Liver (tissue), 9 donors: Measurements from ENCODE around the gene EXOC3L2. TPM values are rescaled to one million over a fixed set of nuclear protein-coding genes. Genes with fewer than 3 reads are reported as not detected.

Source experiments
- DNase-seq: peaks from one replicate; pipeline ENCODE4 v3.0.0-alpha.2; 2017; ENCODE audit warnings: low spot score
- H3K27ac ChIP-seq, 2 donors: one replicate each; pipeline ENCODE4 v1.7.0; 2013; ENCODE audit warnings: inconsistent platforms in 2 of 2, low read length in 2 of 2, control low read depth in 1 of 2, low read depth in 1 of 2, mild to moderate bottlenecking in 1 of 2
- H3K27me3 ChIP-seq, 4 donors: one replicate each; pipeline versions ENCODE4 v1.6.1 to v1.7.0; 2013; ENCODE audit warnings: low read length in 3 of 4, inconsistent platforms in 1 of 4, mild to moderate bottlenecking in 1 of 4, moderate library complexity in 1 of 4; ENCODE audit not compliant: control insufficient read depth in 4 of 4, insufficient read depth in 4 of 4
- H3K36me3 ChIP-seq, 4 donors: one replicate each; pipeline versions ENCODE4 v1.6.1 to v1.7.0; 2013; ENCODE audit warnings: low read length in 3 of 4, mild to moderate bottlenecking in 3 of 4, low read depth in 1 of 4, moderate library complexity in 1 of 4; ENCODE audit not compliant: control insufficient read depth in 4 of 4, insufficient read depth in 3 of 4
- H3K4me1 ChIP-seq, 4 donors: one replicate each; pipeline versions ENCODE4 v1.6.1 to v1.7.0; 2013; ENCODE audit warnings: low read length in 3 of 4, mild to moderate bottlenecking in 3 of 4, moderate library complexity in 1 of 4; ENCODE audit not compliant: control insufficient read depth in 4 of 4, insufficient read depth in 4 of 4
- H3K4me3 ChIP-seq, 3 donors: one replicate each; pipeline versions ENCODE4 v1.6.1 to v1.7.0; 2013; ENCODE audit warnings: low read length in 3 of 3, control low read depth in 1 of 3, low read depth in 1 of 3, mild to moderate bottlenecking in 1 of 3
- H3K9ac ChIP-seq, 2 donors: one replicate each; pipeline ENCODE4 v1.7.0; 2013; ENCODE audit warnings: low read length in 2 of 2, mild to moderate bottlenecking in 2 of 2, moderate library complexity in 2 of 2, control low read depth in 1 of 2, low read depth in 1 of 2
- H3K9me3 ChIP-seq, 4 donors: one replicate each; pipeline versions ENCODE4 v1.6.1 to v1.7.0; 2013; ENCODE audit warnings: low read length in 3 of 4; ENCODE audit not compliant: control insufficient read depth in 4 of 4
- CTCF ChIP-seq: fragments of 150-350 bp; IDR thresholded peaks from 2 replicates; pipeline ENCODE4 v1.5.1; 2017; ENCODE audit warnings: improper control_type of control experiment, low read depth, low read length; ENCODE audit not compliant: missing input control
- EGR1 ChIP-seq, 2 donors: IDR thresholded peaks; 2 replicates each; pipeline ENCODE4 v1.6.1; 2016 to 2018; ENCODE audit warnings: antibody characterized with exemption in 2 of 2, low read depth in 2 of 2
- FOXA1 ChIP-seq: IDR thresholded peaks from 2 replicates; pipeline ENCODE4 v1.6.1; 2016; ENCODE audit warnings: antibody characterized with exemption
- FOXA2 ChIP-seq: IDR thresholded peaks from 2 replicates; pipeline ENCODE4 v1.6.1; 2016; ENCODE audit warnings: antibody characterized with exemption
- GABPA ChIP-seq, 2 donors: IDR thresholded peaks in 1 of 2; conservative IDR thresholded peaks in 1 of 2; 2 replicates each; pipeline ENCODE4 v1.6.1; 2016; ENCODE audit warnings: antibody characterized with exemption in 2 of 2, mild to moderate bottlenecking in 1 of 2, moderate library complexity in 1 of 2
- HNF4A ChIP-seq, 2 donors: conservative IDR thresholded peaks; 2 replicates each; pipeline ENCODE4 v1.6.1; 2016; ENCODE audit warnings: antibody characterized with exemption in 2 of 2, mild to moderate bottlenecking in 2 of 2
- HNF4G ChIP-seq: IDR thresholded peaks from 2 replicates; pipeline ENCODE4 v1.6.1; 2016; ENCODE audit warnings: antibody characterized with exemption
- JUND ChIP-seq, 2 donors: IDR thresholded peaks; 2 replicates each; pipeline ENCODE4 v1.6.1; 2016; ENCODE audit warnings: antibody characterized with exemption in 2 of 2
- MAX ChIP-seq: IDR thresholded peaks from 2 replicates; pipeline ENCODE4 v1.6.1; 2016; ENCODE audit warnings: antibody characterized with exemption
- NR2F2 ChIP-seq: IDR thresholded peaks from 2 replicates; pipeline ENCODE4 v1.6.1; 2016; ENCODE audit warnings: antibody characterized with exemption
- RAD21 ChIP-seq, 2 donors: IDR thresholded peaks; 2 replicates each; pipeline ENCODE4 v1.6.1; 2016; ENCODE audit warnings: antibody characterized with exemption in 2 of 2, mild to moderate bottlenecking in 2 of 2
- REST ChIP-seq: IDR thresholded peaks from 2 replicates; pipeline ENCODE4 v1.6.1; 2016; ENCODE audit warnings: antibody characterized with exemption, mild to moderate bottlenecking
- RXRA ChIP-seq, 2 donors: IDR thresholded peaks; 2 replicates each; pipeline ENCODE4 v1.6.1; 2017 to 2018; ENCODE audit warnings: antibody characterized with exemption in 2 of 2, mild to moderate bottlenecking in 1 of 2
- SP1 ChIP-seq: IDR thresholded peaks from 2 replicates; pipeline ENCODE4 v1.6.1; 2018; ENCODE audit warnings: antibody characterized with exemption, mild to moderate bottlenecking
- TAF1 ChIP-seq: conservative IDR thresholded peaks from 2 replicates; pipeline ENCODE4 v1.6.1; 2016; ENCODE audit warnings: antibody characterized with exemption, mild to moderate bottlenecking
- YY1 ChIP-seq: IDR thresholded peaks from 2 replicates; pipeline ENCODE4 v1.6.1; 2016; ENCODE audit warnings: antibody characterized with exemption, mild to moderate bottlenecking
- ZBTB33 ChIP-seq: IDR thresholded peaks from 2 replicates; pipeline ENCODE4 v1.6.1; 2016; ENCODE audit warnings: antibody characterized with exemption
- WGBS: extraction: QIAGEN DNeasy Blood & Tissue Kit; methylation state at CpG from one replicate; pipeline ENCODE4 v1.1.7; 2013; 5-methylcytosine and 5-hydroxymethylcytosine counted together
- polyA plus RNA-seq, 2 donors: library from polyadenylated mRNA; stranded (reverse) in 1 of 2; unstranded in 1 of 2; fragments of 200-250 nt in 1 of 2; fragments of >200 nt in 1 of 2; fragmentation: Nextera tagmentation in 1 of 2; extraction: Ambion mirVana in 1 of 2; gene quantifications; one replicate each; pipeline versions ENCODE4 v1.2.1 to v1.2.3, GENCODE V29; 2013 to 2015
- total RNA-seq, 2 donors: library from RNA; depleted of rRNA; stranded (reverse); fragments of >200 nt; gene quantifications; one replicate each; pipeline ENCODE4 v1.2.3, GENCODE V29; 2014
- TF ChIP-seq, protein P1 (sequence below): IDR thresholded peaks from 2 replicates; pipeline ENCODE4 v1.6.1; 2016; ENCODE audit warnings: antibody characterized with exemption
- donor health status: healthy.
- donor health status: healthy.
- donor health status: healthy.
- donor health status: healthy.
- donor health status: healthy.

Gene EXOC3L2
- total and polyA plus RNA-seq, 4 donors = 1.3 to 7.3 (median 4.1) TPM

GRCh38 chr19:45182758-45183157 is 62.4 kb downstream of the EXOC3L2 start:
- Histone ChIP-seq H3K4me3 (no peak overlapping the region), H3K36me3 (peaks cover 0 to 1% (median 0%) of the 10 kb centered on the region in 4 donors), H3K27ac (no peak overlapping the region), H3K9me3 (no peaks in the 10 kb centered on the region), H3K4me1 (peaks cover 3 to 32% (median 19%) of the 10 kb centered on the region in 4 donors), H3K27me3 (no peaks in the 10 kb centered on the region), H3K9ac (no peak overlapping the region)
- no peak for DNase-seq
- WGBS = 83% methylated on average over 4 of the region's 4 CpGs
- TF ChIP-seq RAD21 (IDR thresholded peaks at IDR 0.05) = no peak
- TF ChIP-seq REST = no peak

DNA sequence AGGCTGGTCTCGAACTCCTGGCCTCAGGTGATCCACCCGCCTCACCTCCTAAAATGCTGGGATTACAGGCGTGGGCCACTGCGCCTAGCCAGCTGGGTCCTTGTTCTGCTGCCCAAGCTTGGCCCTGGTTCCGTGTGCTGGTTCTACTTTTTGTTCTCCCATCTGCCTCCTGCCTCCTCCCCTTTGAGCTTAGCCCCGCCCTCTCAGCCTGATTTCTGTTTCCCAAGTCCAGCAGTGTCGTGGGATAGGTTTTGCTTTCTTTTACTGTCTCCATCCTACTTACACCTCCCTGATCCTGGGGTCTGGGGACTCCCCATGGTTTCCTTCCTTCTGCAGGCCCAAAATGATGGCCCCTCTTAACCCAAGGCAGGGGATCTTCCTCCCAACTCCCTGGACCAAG is 64.3 kb downstream of the EXOC3L2 start:
- 79% methylated on average over 7 of the region's 7 CpGs for WGBS
- TF ChIP-seq RAD21 (IDR thresholded peaks at IDR 0.05) (no peak), NR2F2 (no peak), MAX (no peak), REST (no peak), HNF4A (conservative IDR thresholded peaks at IDR 0.05) (no peak), GABPA (IDR thresholded peaks at IDR 0.05 in 1 of 2, conservative IDR thresholded peaks at IDR 0.05 in 1 of 2) (no peak), JUND (IDR thresholded peaks at IDR 0.05) (no peak), TAF1 (no peak), RXRA (IDR thresholded peaks at IDR 0.05) (no peak), FOXA2 (no peak), ZBTB33 (no peak), SP1 (no peak), HNF4G (no peak), FOXA1 (no peak), CTCF (no peak), EGR1 (IDR thresholded peaks at IDR 0.05; ENCODE audit: low read depth in 2 of 2) (no peak), YY1 (no peak)
- TF ChIP-seq, protein P1, sequence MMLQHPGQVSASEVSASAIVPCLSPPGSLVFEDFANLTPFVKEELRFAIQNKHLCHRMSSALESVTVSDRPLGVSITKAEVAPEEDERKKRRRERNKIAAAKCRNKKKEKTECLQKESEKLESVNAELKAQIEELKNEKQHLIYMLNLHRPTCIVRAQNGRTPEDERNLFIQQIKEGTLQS = no peak
- Histone ChIP-seq H3K4me3 (no peak overlapping the region), H3K27ac (no peak overlapping the region), H3K9me3 (no peaks in the 10 kb centered on the region), H3K4me1 (peaks cover 8 to 34% (median 23%) of the 10 kb centered on the region in 4 donors), H3K9ac (no peak overlapping the region), H3K27me3 (no peaks in the 10 kb centered on the region), H3K36me3 (peaks cover 0 to 1% (median 0%) of the 10 kb centered on the region in 4 donors)
- DNase-seq = no peak
